Left kidney (tissue), 2 donors: ENCODE measurements around the gene LLGL2. TPM values are rescaled to one million over a fixed set of nuclear protein-coding genes. Genes with fewer than 3 reads are reported as not detected.
"Not testable (repeated sequence)": the region's sequence is repeated elsewhere in the genome, so short reads cannot be mapped to it uniquely, and the experiment has no call there.

Experiments used
- DNase-seq: peaks from one replicate; pipeline ENCODE4 v3.0.0-alpha.2; 2013
- polyA plus RNA-seq: library from polyadenylated mRNA; unstranded; fragments of 120-200 nt; gene quantifications from one replicate; pipeline ENCODE4 v1.2.1, GENCODE V29; 2013; ENCODE audit not compliant: insufficient read length

Gene LLGL2
- polyA plus RNA-seq, 1 donor = 67.5 TPM

GRCh38 chr17:75590314-75590761 is 64.8 kb downstream of the LLGL2 start:
- DNase-seq = no peak

- no peak for DNase-seq
Observed at GRCh38 chr17:75590849-75591721, 65.6 kb downstream of the LLGL2 start.

GRCh38 chr17:75591722-75592302 is 66.3 kb downstream of the LLGL2 start:
- no peak for DNase-seq

DNA sequence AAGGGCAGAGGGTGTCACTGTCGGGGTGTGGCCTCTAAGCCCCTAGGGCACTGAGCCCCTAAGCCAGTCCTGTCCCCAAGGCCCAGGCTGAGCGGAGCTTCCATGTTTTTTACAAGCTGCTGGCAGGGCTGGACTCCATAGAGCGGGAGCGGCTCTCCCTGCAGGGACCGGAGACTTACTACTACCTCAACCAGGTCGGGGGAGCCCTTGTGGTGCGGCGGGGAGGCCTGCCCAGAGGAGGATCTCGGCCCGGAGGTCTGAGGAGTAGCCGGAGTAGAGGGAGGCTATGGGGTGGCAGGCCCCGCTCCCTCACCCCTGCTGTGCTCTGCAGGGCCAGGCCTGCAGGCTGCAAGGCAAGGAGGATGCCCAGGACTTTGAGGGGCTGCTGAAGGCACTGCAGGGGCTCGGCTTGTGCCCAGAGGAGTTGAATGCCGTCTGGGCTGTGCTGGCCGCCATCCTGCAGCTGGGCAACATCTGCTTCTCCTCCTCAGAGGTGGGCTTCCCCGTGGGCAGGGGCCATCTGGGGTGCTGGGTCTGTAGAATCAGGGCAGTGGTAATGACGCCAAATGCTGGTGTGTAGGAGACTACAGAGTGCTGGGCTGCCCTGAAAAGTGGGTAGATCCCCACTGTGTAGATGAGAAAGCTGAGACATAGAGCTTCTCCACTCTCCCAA is 67.0 kb downstream of the LLGL2 start:
- DNase-seq = no peak

GRCh38 chr17:75593430-75593829 is 67.9 kb downstream of the LLGL2 start:
- not testable (repeated sequence) for DNase-seq

- no peak for DNase-seq
Observed at GRCh38 chr17:75594499-75595283, 69.2 kb downstream of the LLGL2 start.

DNA sequence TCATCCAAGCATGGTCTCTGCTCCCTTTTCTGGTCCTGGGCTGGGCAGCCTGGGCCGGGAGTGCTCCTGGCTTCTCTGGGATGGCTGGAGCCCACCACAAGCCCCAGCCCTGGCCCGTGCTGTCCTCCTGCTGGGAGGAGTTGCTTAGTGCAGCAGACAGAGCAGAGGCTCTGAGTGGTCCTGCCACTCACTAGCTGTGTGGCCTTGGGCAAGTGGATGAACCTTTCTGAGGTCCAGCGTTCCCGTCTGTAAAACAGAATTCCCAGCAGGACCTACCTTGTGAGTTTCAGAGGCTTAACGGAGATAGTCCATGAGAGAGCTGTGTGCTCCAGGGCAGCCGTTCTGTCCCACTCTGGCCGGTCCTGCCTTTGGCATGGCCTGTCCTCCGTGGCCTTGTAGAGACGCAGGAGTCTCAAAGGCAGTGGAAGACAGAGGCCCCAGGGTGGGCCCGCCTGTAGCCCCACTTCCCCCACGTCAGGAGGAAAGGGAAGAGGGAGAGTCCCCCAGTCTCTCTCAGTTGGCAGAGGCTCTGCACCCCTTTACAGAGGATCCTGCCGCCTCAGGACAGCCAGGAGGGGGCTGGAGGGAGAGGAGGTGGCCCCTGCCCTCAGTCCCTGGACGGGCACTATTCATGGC is 69.9 kb downstream of the LLGL2 start:
- no peak for DNase-seq

GRCh38 chr17:75595920-75596313 is 70.4 kb downstream of the LLGL2 start:
- DNase-seq = no peak

- no peak for DNase-seq
Observed at GRCh38 chr17:75596320-75597087, 71.0 kb downstream of the LLGL2 start.

- DNase-seq = no peak
Observed at GRCh38 chr17:75601057-75601987, 75.8 kb downstream of the LLGL2 start.

DNA sequence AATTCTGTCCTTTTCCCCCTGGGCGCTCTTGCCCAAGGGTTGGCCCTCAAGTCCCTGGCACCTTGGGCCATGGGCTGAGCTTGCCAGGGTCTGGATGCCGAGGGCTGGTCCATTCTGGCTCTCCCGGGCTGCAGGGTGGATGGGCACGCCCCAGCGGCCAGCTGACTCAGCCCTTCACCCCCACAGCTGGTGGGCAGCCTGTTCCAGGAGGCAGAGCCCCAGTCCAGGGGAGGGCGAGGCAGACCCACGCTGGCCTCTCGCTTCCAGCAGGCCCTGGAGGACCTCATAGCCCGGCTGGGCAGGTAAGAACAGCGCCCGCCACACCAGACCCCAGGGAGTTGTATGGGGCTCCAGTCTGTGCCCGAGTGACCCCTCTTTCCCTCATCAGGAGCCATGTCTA is 77.1 kb downstream of the LLGL2 start:
- DNase-seq = no peak

GRCh38 chr17:75603123-75603522 is 77.6 kb downstream of the LLGL2 start:
- DNase-seq = no peak

GRCh38 chr17:75604034-75604695 is 78.7 kb downstream of the LLGL2 start:
- DNase-seq = no peak

GRCh38 chr17:75605790-75606189 is 80.3 kb downstream of the LLGL2 start:
- DNase-seq = no peak

DNA sequence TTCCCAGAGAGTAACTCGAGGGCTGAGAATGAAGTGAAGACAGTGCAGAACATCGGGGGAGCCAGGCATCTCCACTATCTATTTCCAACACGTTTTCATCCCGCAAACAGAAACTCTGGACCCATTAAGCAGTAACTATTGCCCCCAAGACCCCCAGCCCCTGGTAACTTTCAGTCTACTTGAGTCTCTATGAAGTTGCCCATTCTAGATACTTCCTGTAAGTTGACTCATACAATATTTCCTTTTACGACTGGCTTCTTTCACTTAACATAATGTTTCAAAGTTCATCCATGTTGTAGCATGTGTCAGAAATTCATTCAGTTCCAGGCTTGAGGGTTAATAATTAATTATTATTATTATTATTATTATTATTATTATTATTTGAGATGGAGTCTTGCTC is 81.6 kb downstream of the LLGL2 start:
- no peak for DNase-seq

DNA sequence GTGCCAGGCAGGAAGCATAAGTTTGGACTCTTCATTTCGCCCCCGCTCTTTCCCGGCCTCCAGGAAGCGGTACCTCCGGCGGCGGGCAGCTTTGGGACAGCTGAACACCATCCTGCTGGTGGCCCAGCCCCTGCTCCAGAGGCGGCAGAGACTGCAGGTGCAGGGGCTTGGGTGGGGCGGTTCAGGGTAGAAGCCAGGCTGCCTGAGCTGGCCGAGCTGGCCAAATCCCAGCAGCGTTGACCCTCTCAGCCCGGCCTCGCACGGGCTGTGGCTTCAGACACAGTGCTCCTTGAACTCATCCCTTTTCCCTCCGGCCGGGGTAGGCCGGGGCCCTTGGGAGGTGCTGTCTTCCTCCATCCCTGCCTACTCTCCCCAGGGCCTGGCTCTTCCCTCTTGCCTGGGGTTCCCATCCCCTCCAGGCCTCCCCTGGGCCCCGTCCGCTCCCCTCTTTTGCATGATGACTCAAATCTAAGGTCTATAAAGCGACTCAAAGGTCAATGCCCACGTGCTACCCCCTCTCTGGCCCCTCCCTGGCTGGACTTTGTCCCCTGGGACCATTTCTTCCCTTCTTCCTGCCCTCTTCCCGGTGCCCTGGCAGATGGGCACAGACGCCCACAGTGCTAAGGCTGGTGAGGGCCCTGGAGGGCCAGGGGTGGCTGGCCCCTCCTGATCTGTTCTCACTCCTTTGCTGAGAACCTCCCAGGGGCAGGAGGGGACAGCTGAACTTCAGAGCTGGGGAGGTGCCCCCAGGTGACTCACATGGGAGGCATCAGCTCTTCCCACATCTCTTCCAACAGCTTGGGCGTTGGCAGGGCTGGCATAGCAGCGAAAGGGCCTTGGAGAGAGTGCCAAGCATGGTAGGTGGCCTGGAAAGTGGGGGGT is 84.8 kb downstream of the LLGL2 start:
- no peak for DNase-seq

- no peak for DNase-seq
Observed at GRCh38 chr17:75611851-75612429, 86.4 kb downstream of the LLGL2 start.
